ENCODE results near the gene KNTC1.
"Not testable (repeated sequence)": the region's sequence is repeated elsewhere in the genome, so short reads cannot be mapped to it uniquely, and the experiment has no call there.

Gene KNTC1

DNA sequence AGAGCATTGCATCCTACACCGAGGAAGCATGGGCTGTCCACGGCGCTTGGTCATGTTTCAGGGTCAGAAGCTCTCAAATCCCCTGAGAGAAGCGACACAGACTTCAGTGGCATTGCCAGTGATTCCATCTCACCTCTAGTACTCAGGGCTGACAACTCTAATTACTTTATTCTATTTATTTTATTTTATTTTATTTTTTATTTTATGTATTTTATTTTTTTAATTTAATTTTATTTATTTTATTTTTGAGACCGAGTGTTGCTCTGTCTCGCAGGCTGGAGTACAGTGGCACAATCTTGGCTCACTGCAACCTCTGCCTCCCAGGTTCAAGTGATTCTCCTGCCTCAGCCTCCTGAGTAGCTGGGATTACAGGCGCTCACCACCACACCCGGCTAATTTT is 126.2 kb downstream of the KNTC1 start:
- not testable (repeated sequence) for DNase-seq

DNA sequence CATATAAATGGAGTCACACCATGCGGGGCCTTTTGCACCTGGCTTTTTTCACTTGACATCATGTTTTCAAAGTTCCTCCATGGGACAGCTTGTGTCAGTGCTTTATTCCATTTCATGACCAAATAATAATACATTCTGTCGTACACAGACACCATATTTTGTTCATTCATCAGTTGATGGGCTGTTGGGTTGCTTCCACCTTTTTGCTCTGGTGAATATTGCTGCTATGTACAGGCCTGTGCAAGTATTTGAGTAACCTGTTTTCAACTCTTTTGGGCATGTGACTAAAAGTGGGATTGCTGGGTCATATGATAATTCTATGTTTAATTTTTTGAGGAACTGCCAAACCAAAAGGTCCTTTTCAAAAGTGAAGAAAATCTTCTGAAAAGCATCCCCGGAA is 129.2 kb downstream of the KNTC1 start:
- DNase-seq, result no peak

DNA sequence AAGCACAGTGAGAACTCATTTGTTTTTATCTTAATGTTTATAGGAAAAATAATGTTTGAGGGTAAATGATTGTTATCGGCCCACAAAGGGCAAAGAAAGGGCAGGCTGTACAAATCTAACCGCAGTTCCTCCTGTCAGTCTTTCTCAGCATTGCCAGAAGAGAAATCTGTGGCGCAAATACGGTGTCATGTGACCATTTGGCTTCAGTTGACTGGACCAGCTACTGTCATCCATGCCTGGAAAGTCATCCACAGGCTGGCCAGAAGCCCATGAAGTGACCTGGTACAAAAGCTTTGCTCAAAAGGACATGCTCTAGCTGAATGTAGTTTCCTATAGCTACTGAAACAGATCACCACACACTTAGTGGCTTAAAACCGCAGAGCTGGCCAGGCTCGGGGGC is 132.5 kb downstream of the KNTC1 start:
- no peak for DNase-seq

DNA sequence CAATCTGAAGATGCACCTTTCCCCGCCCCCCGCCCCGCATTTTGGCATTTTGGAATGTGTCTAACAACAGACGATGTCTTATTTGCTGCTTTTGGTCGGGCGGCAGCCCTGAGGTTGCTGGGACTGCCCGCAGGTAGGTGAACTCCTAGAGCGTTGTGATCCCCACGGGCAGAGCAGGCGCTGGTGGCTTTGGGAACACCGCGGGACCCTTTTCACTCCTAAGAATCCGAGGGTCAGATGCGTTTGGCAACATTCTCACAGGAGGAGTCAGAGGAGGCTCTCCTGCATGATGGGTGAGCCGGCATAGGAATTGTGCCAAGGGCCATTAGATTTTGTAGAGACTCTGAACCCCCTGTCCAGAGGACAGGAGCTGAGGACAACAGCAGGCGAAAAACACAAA is 134.2 kb downstream of the KNTC1 start:
- DNase-seq, result no peak

DNA sequence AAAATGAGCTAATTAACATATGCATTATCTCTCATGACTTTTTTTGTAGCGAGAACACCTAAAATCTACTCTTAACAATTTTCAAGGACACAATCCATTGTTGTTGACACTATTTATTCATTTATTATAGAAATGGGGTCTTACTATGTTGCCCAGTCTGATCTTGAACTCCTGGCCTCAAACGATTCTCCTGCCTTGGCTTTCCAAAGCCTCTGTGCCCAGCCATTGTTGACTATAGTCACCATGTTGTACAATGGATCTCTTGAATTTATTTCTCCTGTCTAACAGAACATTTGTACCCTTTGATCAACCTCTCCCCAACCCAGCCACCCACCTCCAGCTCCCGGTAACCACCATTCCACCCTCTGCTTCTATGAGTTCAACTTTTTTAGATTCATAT is 134.9 kb downstream of the KNTC1 start:
- no peak for DNase-seq

DNA sequence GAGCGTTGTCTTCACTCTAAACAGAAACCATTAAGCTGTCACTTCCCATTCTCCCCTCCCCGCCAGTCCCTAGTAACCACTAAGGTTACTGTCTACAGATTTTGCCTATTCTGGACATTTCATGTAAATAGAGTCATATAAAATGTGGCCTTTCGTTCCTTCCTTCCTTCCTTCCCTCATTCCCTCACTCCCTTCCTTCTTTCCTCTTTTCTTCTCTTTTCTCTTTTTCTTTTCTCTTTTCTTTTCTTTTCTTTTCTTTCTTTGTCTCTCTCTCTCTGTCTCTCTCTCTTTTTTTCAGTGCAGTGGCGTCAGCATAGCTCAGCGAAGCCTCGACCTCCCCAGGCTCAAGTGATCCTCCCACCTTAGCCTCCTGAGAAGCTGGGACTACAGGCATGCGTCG is 138.3 kb downstream of the KNTC1 start:
- DNase-seq, result no peak

DNA sequence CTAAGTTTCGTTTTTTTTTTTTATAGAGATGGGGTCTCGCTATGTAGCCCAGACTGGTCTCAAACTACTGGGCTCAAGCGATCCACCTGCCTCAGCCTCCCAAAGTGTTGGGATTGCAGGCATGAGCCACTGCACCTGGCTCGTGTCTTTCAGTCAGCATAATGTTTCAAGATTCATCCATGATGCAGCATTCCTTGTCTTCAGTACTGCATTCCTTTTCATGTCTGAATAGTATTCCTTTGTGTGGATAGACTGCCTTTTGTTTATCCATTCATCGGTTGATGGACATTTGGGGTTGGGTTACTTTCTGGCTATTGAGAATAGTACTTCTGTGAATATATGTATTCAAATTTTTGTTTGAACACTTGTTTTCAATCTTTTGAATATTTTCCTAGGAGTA is 138.7 kb downstream of the KNTC1 start:
- DNase-seq, result no peak

DNA sequence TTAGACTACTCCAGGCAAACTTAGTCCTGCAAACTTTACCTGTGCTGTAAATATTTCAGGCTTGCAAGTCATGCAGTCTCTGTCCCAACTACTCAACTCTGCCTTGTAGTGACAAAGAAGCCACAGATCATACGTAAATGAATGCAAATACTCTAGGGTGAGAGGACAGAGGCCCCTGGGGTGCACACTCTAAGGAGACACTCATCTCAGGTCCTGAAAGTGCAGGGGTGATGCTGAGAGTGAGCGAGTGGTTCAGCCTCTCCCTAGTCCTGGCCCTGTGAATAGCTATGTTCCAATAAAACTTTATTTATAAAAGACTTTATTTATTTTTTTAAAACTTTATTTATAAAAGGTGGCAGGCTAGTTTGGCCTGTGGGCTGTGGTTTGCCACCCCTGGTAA is 141.2 kb downstream of the KNTC1 start:
- DNase-seq, result no peak

DNA sequence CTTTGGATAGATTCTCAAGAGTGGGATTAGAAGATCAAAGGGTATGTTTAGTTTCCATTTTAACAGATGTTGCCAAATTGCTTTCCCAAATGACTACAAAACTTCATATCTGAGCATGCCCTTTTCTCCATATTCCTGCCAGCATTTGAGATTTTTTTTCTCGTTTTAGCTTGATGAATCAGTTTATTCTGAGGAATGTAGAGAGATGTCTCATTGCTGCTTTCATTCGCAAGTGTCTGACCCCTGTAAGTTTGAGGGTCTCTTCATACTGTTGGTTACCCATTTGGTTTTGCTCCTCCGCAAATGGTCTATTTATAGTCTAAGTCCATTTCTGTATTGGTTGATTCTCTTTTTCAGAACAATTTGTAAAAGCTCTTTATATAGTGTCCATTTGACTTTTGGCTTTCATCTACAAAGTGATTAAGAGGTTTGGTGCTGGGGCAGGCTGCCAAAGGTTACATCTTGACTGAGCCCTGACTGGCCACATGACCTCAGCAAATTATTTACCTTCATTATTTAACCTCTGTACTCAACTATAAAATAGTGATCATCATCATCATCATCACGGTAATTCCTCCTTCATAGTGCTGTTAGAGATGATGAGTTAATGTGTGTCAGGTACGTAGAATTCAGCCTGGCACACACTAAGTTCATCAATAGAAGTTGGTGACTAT is 142.5 kb downstream of the KNTC1 start:
- peak; percentile 48 for DNase-seq

DNA sequence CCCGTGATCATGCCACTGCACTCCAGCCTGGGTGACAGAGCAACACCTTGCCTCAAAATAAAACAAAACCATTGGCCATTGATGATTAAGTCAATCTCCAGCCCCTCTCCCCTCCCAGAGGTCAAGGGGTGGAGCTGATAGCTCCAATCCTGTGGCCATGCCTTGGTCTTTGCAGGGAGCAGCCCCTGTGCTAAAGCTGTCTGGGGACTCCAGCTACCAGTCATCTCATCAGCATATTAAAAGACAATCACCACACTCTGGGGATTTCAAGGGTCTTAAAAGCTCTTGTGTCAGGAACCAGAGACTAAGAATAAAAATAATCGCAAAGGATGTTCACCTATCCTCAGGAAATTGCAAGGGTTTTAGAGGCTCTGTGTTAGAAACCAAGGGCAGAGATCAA is 145.5 kb downstream of the KNTC1 start:
- DNase-seq, result no peak
